IMR-90 (cell line): ENCODE results near the gene HSFX4. TPM values are rescaled to one million over a fixed set of nuclear protein-coding genes. Genes with fewer than 3 reads are reported as not detected.

Source experiments
- ATAC-seq: fragments of 200-7000 bp; cut with Tn5 transposase; 2 replicates; pipeline ENCODE4 v1.9.1; 2020; ENCODE audit warnings: low read depth, mild to moderate bottlenecking, moderate library complexity
- BruUV-seq: library from RNA; stranded (reverse); fragments of 400-500 nt; replicated peaks from 2 replicates; lab custom pipeline; 2021; lab: Mats Ljungman, UMichigan
- CTCF ChIA-PET: fragments of 300-600 bp; formaldehyde crosslinking; extraction: SDS; loops from one replicate; lab custom pipeline; 2021; ENCODE audit warnings: antibody characterized with exemption; lab: Yijun Ruan, JAX
- POLR2A ChIA-PET: fragments of 300-600 bp; sonication (Branson Sonifier 250); formaldehyde crosslinking; loops from one replicate; lab custom pipeline; 2022; ENCODE audit warnings: antibody characterized with exemption; ENCODE audit not compliant: unreplicated experiment; lab: Charles Lee
- DNase-seq: peaks from one replicate; pipeline ENCODE4 v3.0.0; 2013
- H2AFZ ChIP-seq: replicated peaks from 2 replicates; pipeline ENCODE3; 2013; ENCODE audit warnings: low read length, mild to moderate bottlenecking; ENCODE audit not compliant: poor library complexity
- H2AK5ac ChIP-seq: 2 replicates; pipeline ENCODE4 v1.6.1; 2013; ENCODE audit warnings: low read depth, low read length, inconsistent platforms
- H2AK9ac ChIP-seq: replicated peaks from 2 replicates; pipeline ENCODE3; 2013; ENCODE audit warnings: mild to moderate bottlenecking, low read depth, low read length, moderate library complexity; ENCODE audit not compliant: poor library complexity
- H2BK120ac ChIP-seq: 2 replicates; pipeline ENCODE4 v1.6.1; 2013; ENCODE audit warnings: low read depth, low read length, inconsistent platforms
- H2BK15ac ChIP-seq: 3 replicates; pipeline ENCODE4 v1.6.1; 2013; ENCODE audit warnings: low read depth, low read length, inconsistent platforms
- H2BK20ac ChIP-seq: 2 replicates; pipeline ENCODE4 v1.6.1; 2013; ENCODE audit warnings: low read depth, mild to moderate bottlenecking, inconsistent platforms, low read length, moderate library complexity
- H2BK5ac ChIP-seq: 2 replicates; pipeline ENCODE4 v1.6.1; 2013; ENCODE audit warnings: mild to moderate bottlenecking, low read depth, low read length, inconsistent platforms; ENCODE audit not compliant: poor library complexity, severe bottlenecking
- H3K14ac ChIP-seq: replicated peaks from 2 replicates; pipeline ENCODE4 v1.6.1; 2013; ENCODE audit warnings: low read depth, low read length, inconsistent platforms
- H3K18ac ChIP-seq: 2 replicates; pipeline ENCODE4 v1.6.1; 2013; ENCODE audit warnings: low read depth, low read length, control low read depth
- H3K23ac ChIP-seq: 2 replicates; pipeline ENCODE4 v1.6.1; 2013; ENCODE audit warnings: low read depth, low read length, inconsistent platforms
- H3K27ac ChIP-seq: 2 replicates; pipeline ENCODE4 v1.5.1; 2013; ENCODE audit warnings: mild to moderate bottlenecking, control low read depth, low read length; ENCODE audit not compliant: insufficient read depth
- H3K27me3 ChIP-seq: 2 replicates; pipeline ENCODE4 v1.6.1; 2013; ENCODE audit warnings: low read length; ENCODE audit not compliant: control insufficient read depth, insufficient read depth
- H3K36me3 ChIP-seq: 2 replicates; pipeline ENCODE4 v1.6.1; 2013; ENCODE audit warnings: low read length, mixed read lengths; ENCODE audit not compliant: control insufficient read depth, insufficient read depth
- H3K4ac ChIP-seq: 2 replicates; pipeline ENCODE4 v1.6.1; 2013; ENCODE audit warnings: low read depth, low read length, inconsistent platforms
- H3K4me1 ChIP-seq: 2 replicates; pipeline ENCODE4 v1.6.1; 2013; ENCODE audit warnings: low read length, mixed read lengths; ENCODE audit not compliant: control insufficient read depth, insufficient read depth
- H3K4me2 ChIP-seq: 2 replicates; pipeline ENCODE4 v1.6.1; 2013; ENCODE audit warnings: low read depth, mild to moderate bottlenecking, control low read depth, low read length, moderate library complexity
- H3K4me3 ChIP-seq: 2 replicates; pipeline ENCODE4 v1.5.1; 2013; ENCODE audit warnings: low read depth, mild to moderate bottlenecking, control low read depth, low read length, moderate library complexity; ENCODE audit not compliant: insufficient read depth
- H3K56ac ChIP-seq: 2 replicates; pipeline ENCODE4 v1.6.1; 2013; ENCODE audit warnings: low read length, inconsistent platforms; ENCODE audit not compliant: insufficient read depth; ENCODE audit errors: extremely low read depth
- H3K79me1 ChIP-seq, 2 experiments: 2 replicates each; pipeline ENCODE4 v1.6.1; 2013; ENCODE audit warnings: low read length in 2 of 2, inconsistent platforms in 1 of 2, low read depth in 1 of 2
- H3K9ac ChIP-seq: 2 replicates; pipeline ENCODE4 v1.6.1; 2013; ENCODE audit warnings: low read depth, low read length, control low read depth
- H3K9me1 ChIP-seq: 2 replicates; pipeline ENCODE4 v1.6.1; 2013; ENCODE audit warnings: low read length, inconsistent platforms; ENCODE audit not compliant: insufficient read depth
- H3K9me3 ChIP-seq: 2 replicates; pipeline ENCODE4 v1.6.1; 2013; ENCODE audit warnings: low read length; ENCODE audit not compliant: control insufficient read depth, insufficient read depth
- H4K20me1 ChIP-seq: 2 replicates; pipeline ENCODE4 v1.6.1; 2013; ENCODE audit warnings: low read length, inconsistent platforms; ENCODE audit not compliant: insufficient read depth
- H4K5ac ChIP-seq: 2 replicates; pipeline ENCODE4 v1.6.1; 2013; ENCODE audit warnings: mild to moderate bottlenecking, low read depth, low read length, control low read depth
- H4K8ac ChIP-seq, 2 experiments: 2 replicates each; pipeline ENCODE4 v1.6.1; 2013; ENCODE audit warnings: low read depth in 2 of 2, low read length in 2 of 2, control low read depth in 1 of 2, inconsistent platforms in 1 of 2
- H4K91ac ChIP-seq: 2 replicates; pipeline ENCODE4 v1.6.1; 2013; ENCODE audit warnings: low read depth, low read length, inconsistent platforms; ENCODE audit not compliant: insufficient read depth
- ELK1 ChIP-seq: fragments of 150-350 bp; IDR thresholded peaks from 2 replicates; pipeline ENCODE4 v1.6.1; 2016; ENCODE audit warnings: low read depth, mild to moderate bottlenecking, low read length, moderate library complexity, borderline replicate concordance
- MAZ ChIP-seq: IDR thresholded peaks from 2 replicates; pipeline ENCODE4 v1.6.1; 2012; ENCODE audit warnings: low read depth, mild to moderate bottlenecking, low read length, improper control_type of control experiment, moderate library complexity, borderline replicate concordance
- POLR2A ChIP-seq: IDR thresholded peaks from 2 replicates; pipeline ENCODE4 v1.6.1; 2012; ENCODE audit warnings: mild to moderate bottlenecking, low read depth, low read length
- WGBS, 2 experiments: methylation state at CpG; one replicate each; pipeline versions ENCODE4 v1.1.5 to v1.1.7; 2013; ENCODE audit warnings: missing lambda C conversion rate in 2 of 2; ENCODE audit not compliant: insufficient read length in 1 of 2; ENCODE audit errors: extremely low coverage in 2 of 2; 5-methylcytosine and 5-hydroxymethylcytosine counted together
- dilution Hi-C: fragments of 300-500 bp; cut with HindIII; formaldehyde crosslinking; loops from one replicate; pipeline ENCODE4 v1.14.3; 2018; ENCODE audit warnings: low sequenced_read_pairs; ENCODE audit not compliant: unreplicated experiment
- in situ Hi-C: fragments of 300-500 bp; cut with MboI; formaldehyde crosslinking; loops from 3 replicates; pipeline ENCODE4 v1.14.3; 2019; ENCODE audit warnings: low sequenced_read_pairs, inconsistent platforms, mixed read lengths
- intact Hi-C: fragments of 100-400 bp; cut with micrococcal nuclease; formaldehyde crosslinking; loops from 2 replicates; pipeline ENCODE4 v1.10.0; 2022
- polyA plus RNA-seq, 3 experiments: library from polyadenylated mRNA; depleted of rRNA; stranded (reverse); fragments of >200 nt; gene quantifications; 2 replicates each; pipeline ENCODE4 v1.2.3, GENCODE V29; 2012; ENCODE audit warnings: low replicate concordance in 1 of 3
- total RNA-seq: library from RNA; depleted of rRNA; stranded (reverse); fragments of >200 nt; gene quantifications from 2 replicates; pipeline ENCODE4 v1.2.3, GENCODE V29; 2012

The HSFX4 gene
- total and polyA plus RNA-seq, 2 of the 4 experiments (the other 2 are of a cell fraction), result not detected

- Histone ChIP-seq H3K4me2 (peak overlapping the region; percentile 77), H3K18ac (peak overlapping the region; percentile 39; the same call in 1 of the 2 replicates), H2BK20ac (no peak overlapping the region), H2AK5ac (no peak overlapping the region), H3K9me1 (no peaks in the 10 kb centered on the region), H3K9ac (peak overlapping the region; percentile 80), H3K14ac (peak overlapping the region; percentile 88), H3K27me3 (no peaks in the 10 kb centered on the region), H3K9me3 (no peaks in the 10 kb centered on the region), H3K4me1 (no peaks in the 10 kb centered on the region), H3K4ac (peak overlapping the region; percentile 89), H4K20me1 (no peaks in the 10 kb centered on the region), H4K8ac (peak overlapping the region in 1 of 2 experiments; percentile 86; a peak in 1 of 4 replicates), H3K23ac (0 out of 2 replicates have a peak overlapping the region, but pooled peaks have one; percentile 8), H4K5ac (no peak overlapping the region; the same call in 1 of the 2 replicates), H2BK120ac (peak overlapping the region; percentile 62), H2AFZ (peak overlapping the region; percentile 89), H3K27ac (peak overlapping the region; percentile 90), H3K79me1 (no peaks in the 10 kb centered on the region; a peak in 1 of 4 replicates), H2AK9ac (peak overlapping the region; percentile 97), H4K91ac (peak overlapping the region; percentile 83), H2BK5ac (peak overlapping the region; percentile 90), H3K56ac (no peak overlapping the region), H3K36me3 (no peaks in the 10 kb centered on the region; the same call in 1 of the 2 replicates), H2BK15ac (no peak overlapping the region), H3K4me3 (peak overlapping the region; percentile 71)
- TF ChIP-seq POLR2A, result peak; percentile 72
- peak; percentile 88 for TF ChIP-seq MAZ
- no peak for TF ChIP-seq ELK1
- no TSS peak for BruUV-seq
- ChIA-PET CTCF (interaction anchor here (0.6 to 0.8 kb wide), 3 partner anchors 10 to 544 kb away, joined by 3 to 4 read pairs (median 3); no protein-coding TSS in a partner anchor), POLR2A (no interaction called here)
- intact Hi-C loops (loop anchor here (10.0 kb wide), 1 partner anchor 1045 kb away; the partner anchor contains the start of gene HMGB3), in situ Hi-C loops (no loop called here), dilution Hi-C loops (no loop called here)
- DNase-seq (peak; percentile 98), ATAC-seq (peak; percentile 72)
- WGBS, 2 experiments, result 31% methylated on average over 19 of the region's 27 CpGs; no CpG with 5 or more reads in 1 of the 2 experiments
Observed at GRCh38 chrX:149939905-149940673, 10.7 kb downstream of the HSFX4 start.
